Measurements from ENCODE around the gene RABGAP1L. TPM values are rescaled to one million over a fixed set of nuclear protein-coding genes. Genes with fewer than 3 reads are reported as not detected.

The RABGAP1L gene
- total RNA-seq, 4 donors from 2014 or later, result 170 to 282 (median 182) TPM

DNA sequence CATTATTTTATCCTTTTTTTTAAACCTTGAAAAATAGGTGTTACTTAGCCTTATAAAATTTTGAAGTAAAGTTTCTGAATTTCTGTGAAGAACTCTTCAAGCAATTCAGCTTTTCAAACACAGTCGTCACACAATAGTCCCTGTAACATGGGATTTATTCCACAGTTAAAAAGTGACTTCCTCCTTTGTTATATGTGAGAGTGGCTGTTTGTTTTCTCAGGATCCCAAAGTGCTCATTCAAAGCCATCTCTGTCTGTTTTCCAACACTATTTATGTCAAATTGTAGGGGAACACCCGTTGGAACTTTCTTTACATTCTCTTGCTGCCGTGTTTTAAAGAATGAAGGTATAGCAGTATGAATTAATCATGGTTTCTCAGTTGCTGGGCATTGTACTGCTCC lies 207.6 kb downstream of the RABGAP1L start:
- TF ChIP-seq POLR2A (IDR thresholded peaks at IDR 0.05), result no peak
- TF ChIP-seq, protein P1, sequence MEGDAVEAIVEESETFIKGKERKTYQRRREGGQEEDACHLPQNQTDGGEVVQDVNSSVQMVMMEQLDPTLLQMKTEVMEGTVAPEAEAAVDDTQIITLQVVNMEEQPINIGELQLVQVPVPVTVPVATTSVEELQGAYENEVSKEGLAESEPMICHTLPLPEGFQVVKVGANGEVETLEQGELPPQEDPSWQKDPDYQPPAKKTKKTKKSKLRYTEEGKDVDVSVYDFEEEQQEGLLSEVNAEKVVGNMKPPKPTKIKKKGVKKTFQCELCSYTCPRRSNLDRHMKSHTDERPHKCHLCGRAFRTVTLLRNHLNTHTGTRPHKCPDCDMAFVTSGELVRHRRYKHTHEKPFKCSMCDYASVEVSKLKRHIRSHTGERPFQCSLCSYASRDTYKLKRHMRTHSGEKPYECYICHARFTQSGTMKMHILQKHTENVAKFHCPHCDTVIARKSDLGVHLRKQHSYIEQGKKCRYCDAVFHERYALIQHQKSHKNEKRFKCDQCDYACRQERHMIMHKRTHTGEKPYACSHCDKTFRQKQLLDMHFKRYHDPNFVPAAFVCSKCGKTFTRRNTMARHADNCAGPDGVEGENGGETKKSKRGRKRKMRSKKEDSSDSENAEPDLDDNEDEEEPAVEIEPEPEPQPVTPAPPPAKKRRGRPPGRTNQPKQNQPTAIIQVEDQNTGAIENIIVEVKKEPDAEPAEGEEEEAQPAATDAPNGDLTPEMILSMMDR (IDR thresholded peaks at IDR 0.05), result no peak
- no peaks in the 10 kb centered on the region for H3K4me1 ChIP-seq
- H3K36me3 ChIP-seq, result no peaks in the 10 kb centered on the region
- no peak overlapping the region for H3K27ac ChIP-seq
- no peak overlapping the region for H3K4me3 ChIP-seq
- no peaks in the 10 kb centered on the region for H3K9me3 ChIP-seq
- no peaks in the 10 kb centered on the region for H3K27me3 ChIP-seq
- DNase-seq, result no peak

DNA sequence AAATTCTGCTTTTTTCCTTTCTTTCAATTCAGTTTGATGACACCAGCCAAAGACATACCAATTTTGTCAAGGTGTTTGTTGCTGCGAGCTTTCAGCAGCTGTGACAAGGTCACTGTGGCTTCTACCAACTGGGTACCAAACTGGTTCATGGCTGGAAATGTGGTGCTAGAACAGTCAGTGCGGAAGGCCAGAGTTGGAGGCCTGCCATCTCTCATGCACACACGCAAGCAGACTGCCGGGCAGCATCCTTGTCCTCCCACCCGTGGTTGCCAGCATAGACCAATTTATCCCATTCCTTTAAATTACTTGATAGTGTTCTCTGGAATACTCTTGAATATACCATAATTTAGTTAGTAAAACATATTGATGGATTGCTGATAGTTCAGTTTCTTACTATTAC lies 208.6 kb downstream of the RABGAP1L start:
- Histone ChIP-seq H3K27ac (no peak overlapping the region), H3K4me3 (no peak overlapping the region), H3K4me1 (no peaks in the 10 kb centered on the region), H3K9me3 (no peaks in the 10 kb centered on the region), H3K27me3 (no peaks in the 10 kb centered on the region), H3K36me3 (no peaks in the 10 kb centered on the region)
- TF ChIP-seq, protein P1 (IDR thresholded peaks at IDR 0.05), result no peak
- no peak for TF ChIP-seq POLR2A (IDR thresholded peaks at IDR 0.05)
- no peak for DNase-seq

DNA sequence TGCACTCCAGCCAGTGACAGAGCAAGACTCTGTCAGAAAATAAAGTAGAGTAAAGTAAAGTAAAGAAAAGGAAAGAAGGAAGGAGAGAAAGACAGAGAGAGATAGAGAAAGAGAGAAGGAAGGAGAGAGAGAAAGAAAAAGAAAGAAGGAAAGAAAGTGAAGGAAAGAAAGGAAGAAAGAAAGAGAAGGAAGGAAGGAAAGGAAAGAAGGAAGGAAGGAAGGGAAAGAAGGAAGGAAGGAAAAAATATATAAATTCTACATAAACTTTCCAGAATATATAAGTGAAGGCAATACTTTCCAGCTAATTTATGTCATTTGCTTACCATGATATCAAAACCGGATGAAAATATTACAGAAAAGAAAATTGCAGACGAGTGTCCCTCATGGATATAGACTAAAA lies 216.7 kb downstream of the RABGAP1L start:
- no peak for TF ChIP-seq POLR2A (IDR thresholded peaks at IDR 0.05)
- TF ChIP-seq, protein P1 (IDR thresholded peaks at IDR 0.05), result no peak
- no peaks in the 10 kb centered on the region for H3K27me3 ChIP-seq
- DNase-seq, result no peak
- no peaks in the 10 kb centered on the region for H3K4me1 ChIP-seq
- H3K9me3 ChIP-seq, result no peaks in the 10 kb centered on the region
- no peaks in the 10 kb centered on the region for H3K36me3 ChIP-seq
- no peak overlapping the region for H3K4me3 ChIP-seq
- H3K27ac ChIP-seq, result no peak overlapping the region

DNA sequence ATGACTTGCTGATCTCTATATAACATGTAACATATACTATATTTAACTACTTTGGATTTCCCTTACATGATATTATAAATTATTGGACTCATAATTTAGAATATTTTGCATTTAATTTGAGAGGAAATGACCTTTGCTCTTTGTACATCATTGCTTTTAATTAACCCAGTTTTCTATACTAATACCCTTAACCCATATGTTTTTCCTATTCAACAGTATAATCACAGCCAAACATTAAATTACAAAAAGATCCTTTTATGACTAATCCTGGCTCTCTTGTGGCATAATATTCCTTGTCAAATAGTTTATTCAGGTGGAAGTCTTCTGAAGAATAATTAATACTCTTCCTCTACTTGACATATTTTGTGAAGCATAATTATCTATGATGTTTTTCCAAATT lies 232.4 kb downstream of the RABGAP1L start:
- no peaks in the 10 kb centered on the region for H3K27me3 ChIP-seq
- H3K27ac ChIP-seq, result no peak overlapping the region
- H3K9me3 ChIP-seq, result no peaks in the 10 kb centered on the region
- H3K4me3 ChIP-seq, result no peak overlapping the region
- no peaks in the 10 kb centered on the region for H3K4me1 ChIP-seq
- peaks cover 0 to 4% (median 0%) of the 10 kb centered on the region in 3 donors for H3K36me3 ChIP-seq
- DNase-seq, result no peak
- TF ChIP-seq POLR2A (IDR thresholded peaks at IDR 0.05), result no peak
- TF ChIP-seq, protein P1 (IDR thresholded peaks at IDR 0.05), result no peak

DNA sequence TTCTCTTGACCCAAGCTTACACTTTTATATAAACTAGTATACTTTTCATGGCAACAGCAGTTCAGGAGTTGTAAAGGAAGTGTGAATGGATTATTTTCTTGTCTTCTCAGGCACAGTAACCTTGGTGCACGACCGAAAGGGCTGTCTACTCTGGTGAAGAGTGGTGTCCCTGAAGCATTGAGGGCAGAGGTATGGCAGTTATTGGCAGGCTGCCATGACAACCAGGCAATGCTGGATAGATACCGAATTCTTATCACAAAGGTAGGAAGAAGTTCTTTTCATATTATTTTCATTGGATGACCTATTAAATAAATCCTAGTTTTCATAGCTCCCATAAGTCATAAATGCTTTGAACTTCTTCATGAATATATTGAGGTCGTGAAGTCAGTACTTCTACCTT lies 234.6 kb downstream of the RABGAP1L start:
- Histone ChIP-seq H3K9me3 (no peaks in the 10 kb centered on the region), H3K27ac (no peak overlapping the region), H3K27me3 (no peaks in the 10 kb centered on the region), H3K36me3 (peaks cover 0 to 12% (median 0%) of the 10 kb centered on the region in 3 donors), H3K4me3 (no peak overlapping the region), H3K4me1 (no peaks in the 10 kb centered on the region)
- TF ChIP-seq, protein P1 (IDR thresholded peaks at IDR 0.05), result no peak
- TF ChIP-seq POLR2A (IDR thresholded peaks at IDR 0.05), result no peak
- no peak for DNase-seq

DNA sequence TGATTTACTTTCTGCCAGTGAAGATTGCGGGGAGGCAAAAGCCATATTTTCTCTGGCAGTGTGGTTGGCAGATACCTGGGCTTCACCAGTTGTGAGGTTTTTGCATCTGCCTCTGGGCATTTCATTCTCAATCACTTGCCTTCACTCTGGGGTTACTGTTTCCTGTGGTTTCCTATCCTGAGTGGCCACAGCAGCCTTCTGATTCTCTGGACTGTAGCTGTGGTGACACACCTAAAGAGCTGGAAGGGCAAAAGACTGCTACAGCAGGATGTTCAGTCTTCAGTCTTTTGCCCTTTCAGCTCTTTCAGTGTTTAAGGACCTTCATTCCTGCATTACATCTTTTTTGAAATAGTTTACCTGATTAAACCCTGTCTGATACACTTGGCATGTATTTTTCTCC lies 237.9 kb downstream of the RABGAP1L start:
- TF ChIP-seq, protein P1 (IDR thresholded peaks at IDR 0.05), result no peak
- no peak for TF ChIP-seq POLR2A (IDR thresholded peaks at IDR 0.05)
- no peak overlapping the region for H3K27ac ChIP-seq
- H3K4me1 ChIP-seq, result no peaks in the 10 kb centered on the region
- no peak overlapping the region for H3K4me3 ChIP-seq
- no peak for DNase-seq
- no peaks in the 10 kb centered on the region for H3K9me3 ChIP-seq
- H3K36me3 ChIP-seq, result peaks cover 0 to 12% (median 0%) of the 10 kb centered on the region in 3 donors
- H3K27me3 ChIP-seq, result no peaks in the 10 kb centered on the region

Measured in Peyer's patch (tissue), 4 donors.